NAMALWA (cell line): ENCODE data around the gene CLDN34.

ENCODE experiments used
- DNase-seq: peaks from one replicate; pipeline ENCODE4 v3.0.0-alpha.2; 2015; ENCODE audit warnings: low spot score

CLDN34 gene

GRCh38 chrX:10016519-10017132 is 49.5 kb downstream of the CLDN34 start:
- no peak for DNase-seq

- no peak for DNase-seq
Measured at GRCh38 chrX:10017872-10018271, 50.7 kb downstream of the CLDN34 start.
